Activated T-cell treated with anti-CD3 and anti-CD28 coated beads, Interleukin-2, amount 50 U/mL, for 48 hours (primary cell): ENCODE data around the gene PKNOX2.

Experiments used
- DNase-seq, 2 experiments: peaks; one replicate each; pipeline ENCODE4 v3.0.0-alpha.2; 2020

PKNOX2 gene

DNA sequence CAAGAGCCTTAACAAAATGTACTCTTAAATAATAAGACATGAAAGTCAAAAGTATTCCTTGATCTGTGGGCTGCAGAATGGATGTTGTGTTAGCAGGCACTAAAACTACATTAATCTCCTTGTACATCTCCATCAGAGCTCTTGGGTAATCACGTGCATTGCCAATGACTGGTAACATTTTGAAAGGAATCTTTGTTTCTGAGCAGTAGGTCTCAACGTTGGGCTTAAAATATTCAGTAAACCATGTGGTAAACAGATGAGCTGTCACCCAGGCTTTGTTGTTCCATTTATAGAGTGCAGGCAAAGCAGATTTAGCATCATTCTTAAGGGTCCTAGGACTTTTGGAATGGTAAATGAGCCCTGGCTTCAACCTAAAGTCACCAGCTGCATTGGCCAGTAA is 152.9 kb downstream of the PKNOX2 start:
- no peak for DNase-seq

DNA sequence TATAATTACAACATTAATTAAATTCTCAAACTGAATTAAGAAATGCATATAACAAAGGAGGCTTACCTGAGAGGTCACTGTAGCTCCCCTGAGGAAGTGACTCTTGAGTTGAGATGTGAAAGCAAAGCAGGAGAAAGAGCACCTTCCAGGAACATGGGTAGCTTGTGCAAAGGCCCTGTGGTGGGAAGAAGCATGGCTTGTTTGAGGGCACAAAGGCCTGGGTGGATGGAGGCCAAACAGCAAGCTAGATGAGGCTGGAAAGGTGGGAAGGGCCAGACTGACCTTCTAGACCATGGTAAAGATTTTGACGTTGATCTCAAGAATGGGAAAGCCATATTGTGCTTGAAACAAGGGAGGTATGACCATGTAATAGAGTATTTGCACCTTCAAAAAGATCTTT is 155.1 kb downstream of the PKNOX2 start:
- DNase-seq: no peak

DNA sequence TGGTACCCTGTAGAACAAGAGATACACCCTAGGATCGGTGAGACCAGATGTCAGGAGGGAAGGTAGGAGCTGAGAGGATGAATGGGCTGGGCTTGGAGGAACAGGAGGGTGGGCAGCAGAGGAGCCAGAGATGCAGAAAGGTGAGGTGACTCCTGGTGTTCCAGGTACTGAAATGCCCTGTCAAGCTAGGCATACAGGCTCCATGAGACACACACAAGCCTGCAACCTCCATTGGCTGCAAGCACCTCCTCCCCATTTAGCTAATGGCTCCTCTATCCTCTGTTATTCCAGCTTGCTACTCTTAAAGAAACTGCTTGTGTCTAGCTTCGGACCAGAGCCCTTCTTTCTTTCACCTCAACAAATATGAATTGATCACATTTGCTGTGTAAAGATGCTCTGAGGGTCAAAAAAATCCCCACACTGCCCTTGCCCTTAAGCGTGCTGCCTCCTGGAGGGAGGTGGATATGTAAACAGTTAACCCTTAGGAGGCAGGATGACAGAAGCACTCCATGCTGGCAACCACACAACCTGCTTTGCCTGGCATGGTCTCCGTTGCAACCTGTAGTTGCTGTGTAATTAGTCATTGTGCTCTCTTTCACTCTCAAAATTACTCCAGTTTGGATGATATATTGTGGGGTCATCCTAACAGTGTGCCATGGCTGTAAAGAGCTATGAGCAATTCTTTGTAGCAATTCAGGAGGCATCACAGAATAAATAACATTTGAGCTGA is 156.0 kb downstream of the PKNOX2 start:
- peak in 1 of 2 experiments; percentile 20 for DNase-seq

DNA sequence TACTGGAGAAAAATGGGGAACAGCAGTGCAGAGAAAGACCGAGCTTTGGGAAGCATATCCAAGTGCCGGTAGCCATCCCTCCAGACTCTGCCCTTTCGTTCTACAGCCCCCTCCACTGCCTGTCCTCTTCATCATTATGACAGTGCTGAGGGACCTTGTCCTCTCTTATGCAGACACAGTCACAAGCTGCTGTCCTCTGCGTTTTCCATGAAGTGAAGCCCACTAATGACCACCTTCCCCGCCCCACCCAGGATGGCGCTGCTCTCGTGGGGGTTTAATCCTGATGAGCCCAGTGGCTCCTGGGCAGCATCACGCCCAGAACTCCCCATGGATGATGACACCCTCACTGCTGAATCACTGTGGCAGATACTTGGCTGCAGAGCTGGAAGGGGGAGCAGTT is 157.7 kb downstream of the PKNOX2 start:
- DNase-seq: no peak

DNA sequence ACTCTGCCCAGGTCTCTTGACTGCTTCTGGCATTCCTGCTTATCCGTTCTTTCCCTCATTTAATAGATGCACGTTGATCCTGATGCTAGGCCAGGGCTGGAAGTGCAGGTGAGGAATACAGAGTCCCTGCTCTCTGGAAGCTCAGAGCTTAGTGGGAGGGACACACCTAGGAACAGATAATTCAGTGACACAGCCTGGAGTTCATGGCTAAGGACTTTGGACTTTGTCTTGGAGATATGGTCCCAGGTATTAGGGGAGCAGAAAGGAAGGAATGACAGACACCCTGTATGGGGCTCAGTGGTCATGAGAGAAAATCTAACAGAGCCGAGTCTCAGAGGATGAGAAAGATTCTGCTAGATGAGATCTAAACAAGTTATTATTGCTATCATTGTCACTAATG is 160.6 kb downstream of the PKNOX2 start:
- DNase-seq: no peak

DNA sequence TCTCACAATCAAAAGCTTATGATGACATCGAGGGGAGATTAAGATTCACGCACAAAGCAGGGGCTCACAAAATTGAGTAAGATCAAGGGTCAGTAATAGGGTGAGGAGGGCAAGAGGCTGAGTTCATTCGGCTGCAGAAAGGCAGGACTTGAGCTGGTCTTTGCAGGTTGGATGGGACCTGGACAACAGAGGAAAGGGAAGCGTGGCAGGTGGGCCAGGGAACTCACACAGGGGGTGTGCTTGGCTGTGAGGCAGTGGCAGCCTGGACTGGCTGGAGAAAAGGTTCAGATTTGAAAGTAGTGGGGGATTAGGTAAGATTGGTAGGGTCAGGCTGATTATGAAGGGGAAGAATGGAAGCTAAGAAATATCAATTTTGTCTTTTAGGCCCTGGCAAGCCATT is 161.6 kb downstream of the PKNOX2 start:
- no peak for DNase-seq

DNA sequence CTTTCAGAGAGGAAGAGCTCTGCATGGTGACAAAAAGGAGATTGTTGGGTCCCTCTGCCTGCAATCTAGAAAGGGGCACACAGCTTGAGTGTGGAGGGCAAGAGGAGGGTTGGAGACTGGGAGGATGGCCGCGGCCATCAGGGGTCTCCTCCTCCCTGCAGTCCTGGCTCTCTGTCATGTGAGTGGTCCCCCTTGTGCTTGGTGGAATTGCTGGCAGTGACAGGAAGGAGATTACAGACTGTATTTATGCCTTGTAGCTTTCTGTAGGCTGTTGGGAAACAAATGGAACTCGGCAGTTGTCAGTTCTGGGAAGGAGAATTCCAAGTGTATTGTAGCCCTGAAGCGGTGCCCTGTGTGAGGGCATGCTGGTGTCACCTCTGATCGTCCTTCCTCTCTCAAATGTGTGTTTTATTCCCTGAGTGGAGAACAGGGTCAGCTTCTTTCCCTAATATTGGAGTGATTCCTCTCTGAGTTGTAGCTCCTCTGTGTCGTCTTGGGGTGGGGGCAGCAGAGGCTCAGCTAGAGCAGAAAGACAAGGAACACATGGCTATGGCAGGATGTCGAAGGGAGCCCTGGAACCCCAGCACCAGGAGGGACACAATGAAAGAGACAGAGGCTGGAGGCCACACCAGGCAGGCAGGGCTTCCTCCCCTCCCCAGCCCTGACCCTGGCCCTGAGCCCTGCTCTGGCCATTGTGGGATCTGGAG is 163.1 kb downstream of the PKNOX2 start:
- no peak for DNase-seq

DNA sequence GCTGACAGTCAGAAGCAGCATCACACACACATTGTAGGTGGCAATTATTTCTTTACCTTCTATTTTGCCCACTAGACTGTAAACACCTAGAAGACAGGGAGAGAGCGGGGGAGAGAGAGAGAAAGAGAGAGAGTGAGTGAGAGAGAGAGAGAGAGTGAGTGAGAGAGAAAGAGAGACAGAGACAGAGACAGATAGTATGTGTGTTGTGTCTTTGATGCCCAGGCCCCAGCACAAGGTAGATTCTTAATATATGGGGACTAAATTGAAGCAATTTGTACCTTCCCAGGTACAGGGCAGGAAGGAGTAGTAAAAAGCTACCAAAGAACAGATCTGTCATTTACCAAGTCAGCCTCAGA is 163.7 kb downstream of the PKNOX2 start:
- no peak for DNase-seq

DNA sequence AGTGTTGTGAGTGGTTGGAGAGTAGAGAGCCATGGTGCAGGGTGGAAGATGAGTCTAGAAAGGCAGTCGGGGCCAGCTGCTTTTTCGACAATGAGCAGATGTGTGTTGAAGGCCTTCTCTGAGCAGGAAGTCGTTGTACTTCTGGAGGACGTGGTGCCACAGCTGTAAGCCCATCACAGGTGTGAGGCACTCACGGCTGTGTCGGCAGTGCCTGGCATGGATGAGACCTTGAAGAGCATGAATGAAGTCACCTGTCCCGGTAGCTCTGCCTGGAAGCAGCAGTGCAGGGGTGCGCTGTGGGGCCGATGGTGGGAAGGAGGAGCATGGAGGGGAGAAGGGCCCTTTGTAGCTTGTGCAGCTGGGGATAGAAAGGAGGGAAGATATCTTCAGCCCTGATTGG is 165.2 kb downstream of the PKNOX2 start:
- DNase-seq: no peak

DNA sequence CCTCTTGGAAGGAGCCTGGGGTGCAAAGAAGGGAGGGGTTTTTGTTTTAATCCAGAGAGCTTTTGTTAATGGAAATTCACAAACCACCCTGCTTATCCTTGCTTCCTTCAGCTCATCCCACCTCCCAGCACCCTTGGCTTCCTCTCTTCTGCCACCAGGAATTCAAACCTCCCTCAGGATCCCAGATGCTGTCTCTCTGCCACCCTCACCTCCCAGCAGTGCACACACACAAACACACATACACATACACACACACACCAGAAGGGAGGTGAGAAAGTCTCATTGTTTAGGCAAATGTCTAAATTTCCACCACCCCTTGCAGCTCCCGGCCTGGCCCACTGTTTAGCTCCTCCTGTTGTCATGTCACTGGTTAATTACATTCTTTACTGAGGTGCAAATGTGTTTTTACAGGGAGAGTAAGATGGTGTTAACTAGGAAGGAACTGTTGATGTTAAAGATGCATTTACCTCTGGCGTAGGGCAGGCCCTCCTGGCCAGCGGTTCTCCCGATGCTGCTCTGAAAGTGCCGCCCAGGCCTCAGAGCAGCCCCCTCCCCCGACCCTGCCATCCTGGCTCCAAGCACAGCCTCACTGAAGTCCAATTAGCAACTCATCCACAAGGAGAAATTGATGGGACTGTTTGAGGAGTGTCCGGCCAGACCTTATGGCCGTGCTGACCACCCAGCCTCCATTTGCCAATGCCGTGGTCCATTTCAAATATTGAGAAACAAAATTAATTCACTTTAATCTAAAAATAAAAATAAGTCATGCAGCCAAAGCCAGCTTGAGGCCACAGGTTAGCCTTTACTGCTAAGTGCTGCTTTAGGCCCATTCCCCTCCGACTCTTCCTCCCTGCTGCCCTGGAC is 166.1 kb downstream of the PKNOX2 start:
- DNase-seq: no peak

DNA sequence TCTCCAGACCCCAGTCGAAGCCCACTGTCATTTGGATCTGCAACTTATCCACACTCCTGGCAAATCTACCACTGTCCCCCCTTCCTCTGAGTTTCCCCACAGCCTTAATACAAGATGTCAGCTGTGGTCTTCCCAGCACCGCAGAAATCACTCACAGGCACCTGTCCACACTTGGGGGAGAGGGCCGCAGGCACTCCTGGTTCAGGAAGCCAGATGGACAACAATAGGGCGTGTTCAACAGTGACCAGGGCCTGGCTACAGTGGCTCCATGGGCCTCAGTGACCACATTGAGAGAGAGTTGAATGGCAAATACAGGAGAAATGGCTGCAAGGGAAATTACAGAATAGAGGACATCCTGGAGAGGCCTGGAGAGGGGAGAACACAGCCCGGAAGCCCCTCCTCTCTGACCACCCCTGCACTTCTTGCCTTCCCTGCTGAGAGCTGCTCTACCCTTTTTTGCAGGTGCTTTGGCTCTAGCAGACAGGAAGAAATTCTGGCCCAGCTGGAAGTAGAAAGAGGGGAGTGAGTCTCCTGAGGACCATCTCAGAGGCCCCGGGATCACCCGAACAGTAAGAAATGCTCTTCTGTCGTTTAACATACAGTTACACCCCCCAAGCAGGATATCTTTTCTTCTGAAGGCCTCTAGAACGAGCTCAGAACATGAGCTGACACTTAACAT is 166.9 kb downstream of the PKNOX2 start:
- no peak for DNase-seq

DNA sequence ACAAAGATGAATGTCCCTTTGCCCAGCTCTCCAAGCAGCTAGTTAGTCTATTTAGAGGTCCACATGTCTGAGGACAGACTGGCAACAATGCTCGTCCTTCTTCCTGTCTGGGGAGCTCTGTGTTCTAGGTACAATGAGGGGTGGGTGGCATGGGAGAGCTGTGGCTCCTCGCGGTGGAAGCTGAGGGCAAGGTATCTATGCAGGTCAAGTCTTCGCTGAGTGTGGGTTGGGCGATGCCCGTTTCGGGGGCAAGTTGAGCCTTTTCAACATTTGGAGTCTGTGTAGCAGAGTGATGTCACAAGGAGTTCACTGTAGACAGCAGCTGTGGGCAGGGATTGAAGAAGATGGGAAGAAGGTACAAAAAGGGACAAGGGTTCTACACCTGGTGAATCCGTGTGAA is 168.3 kb downstream of the PKNOX2 start:
- no peak for DNase-seq

DNA sequence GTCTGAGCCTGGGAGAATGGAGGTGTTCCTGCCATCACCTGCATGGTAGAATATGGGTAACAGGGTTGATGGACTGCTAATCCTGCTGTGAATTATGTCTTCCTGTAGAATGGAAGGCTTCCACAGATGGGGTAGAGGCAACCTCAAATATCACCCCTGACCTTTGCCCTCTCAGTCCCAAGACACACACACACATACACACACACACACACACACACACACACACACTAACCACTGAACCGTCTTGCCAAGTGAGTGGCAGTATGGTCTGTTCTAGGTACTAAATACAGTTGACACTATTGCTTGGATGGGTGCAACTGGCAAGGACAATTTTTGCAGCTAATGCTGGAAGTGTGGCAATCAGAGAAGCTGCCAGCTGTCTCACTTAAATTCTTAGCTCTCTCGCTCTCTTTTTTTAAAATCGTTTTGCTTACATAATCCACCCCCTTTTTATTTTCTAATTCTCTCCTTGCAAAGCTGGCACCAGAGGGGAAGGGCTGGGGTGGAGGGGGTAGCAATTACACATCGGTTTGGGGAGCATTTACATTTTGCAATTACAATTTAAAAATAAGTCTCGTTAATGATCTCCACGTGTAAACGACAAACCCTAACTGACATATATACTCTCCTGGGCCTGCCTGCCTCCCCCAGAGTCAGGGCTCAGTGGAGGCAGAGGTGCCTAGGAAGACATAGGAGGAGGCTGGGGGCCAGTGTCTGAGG is 169.0 kb downstream of the PKNOX2 start:
- no peak for DNase-seq

DNA sequence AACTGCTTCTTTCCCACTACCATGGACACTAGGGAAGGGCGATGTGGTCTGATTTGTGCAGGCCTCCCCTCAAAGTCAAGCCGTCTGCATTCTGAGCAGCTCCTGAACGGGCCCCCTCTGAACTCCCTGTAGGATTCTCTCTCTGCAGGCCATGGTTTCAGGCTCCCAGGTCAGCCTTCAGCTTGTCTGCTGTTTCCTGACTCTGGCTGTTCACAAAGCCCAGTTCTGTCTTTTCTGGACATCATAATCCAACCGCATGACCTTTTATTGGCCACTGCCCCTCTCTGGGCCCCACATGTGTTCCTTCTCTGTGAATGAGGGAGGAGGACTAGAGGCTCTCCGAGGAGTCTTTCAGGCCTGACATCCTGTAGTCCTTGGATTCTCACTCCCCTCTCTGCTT is 170.6 kb downstream of the PKNOX2 start:
- no peak for DNase-seq

DNA sequence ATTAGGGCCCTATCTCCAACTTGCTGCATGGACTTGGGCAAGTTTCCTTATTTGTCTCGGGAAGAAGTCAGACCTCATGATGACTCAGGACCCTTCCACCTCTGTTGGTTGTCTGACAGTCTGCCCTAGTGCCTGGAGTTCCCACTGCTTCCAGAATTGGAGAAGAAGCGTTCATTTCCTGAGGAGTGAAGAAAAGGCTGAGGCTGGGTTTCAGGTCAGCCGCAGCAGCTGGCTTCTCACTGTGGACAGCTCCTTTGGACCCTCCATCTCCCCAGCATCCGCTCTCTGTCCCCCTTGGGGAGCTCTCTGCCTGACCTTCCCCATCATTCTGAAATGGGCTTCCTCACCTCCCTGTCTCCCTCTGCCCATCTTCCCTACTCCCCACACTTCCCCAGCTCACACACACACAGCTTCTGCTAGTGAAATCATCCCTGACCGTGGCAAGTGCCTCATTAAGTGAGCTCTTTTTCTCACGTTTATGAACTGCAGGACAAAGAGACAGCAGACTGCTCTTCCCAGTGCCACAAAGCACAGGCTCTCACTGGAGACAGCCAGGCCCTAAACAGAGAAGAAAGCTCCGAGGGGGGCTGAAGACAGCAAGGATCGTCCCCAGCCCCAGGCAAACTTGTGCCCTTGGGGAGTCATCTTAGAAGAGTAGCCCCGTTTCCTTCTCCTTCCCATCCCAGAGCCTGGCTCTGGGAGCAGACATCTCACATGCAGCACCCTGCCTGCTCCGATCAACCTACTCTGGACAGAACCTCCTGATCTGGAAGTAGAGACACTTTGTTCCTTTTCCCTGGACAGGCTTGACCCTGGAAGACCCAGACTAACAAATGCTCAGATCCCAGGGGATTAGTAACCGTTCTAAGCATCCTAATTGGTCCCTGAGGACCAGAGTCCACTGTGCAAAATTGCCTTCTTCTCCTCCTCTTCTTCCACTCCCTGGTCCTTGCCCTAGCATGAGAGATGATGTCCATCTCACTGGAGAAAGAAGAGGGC is 173.6 kb downstream of the PKNOX2 start:
- no peak for DNase-seq

DNA sequence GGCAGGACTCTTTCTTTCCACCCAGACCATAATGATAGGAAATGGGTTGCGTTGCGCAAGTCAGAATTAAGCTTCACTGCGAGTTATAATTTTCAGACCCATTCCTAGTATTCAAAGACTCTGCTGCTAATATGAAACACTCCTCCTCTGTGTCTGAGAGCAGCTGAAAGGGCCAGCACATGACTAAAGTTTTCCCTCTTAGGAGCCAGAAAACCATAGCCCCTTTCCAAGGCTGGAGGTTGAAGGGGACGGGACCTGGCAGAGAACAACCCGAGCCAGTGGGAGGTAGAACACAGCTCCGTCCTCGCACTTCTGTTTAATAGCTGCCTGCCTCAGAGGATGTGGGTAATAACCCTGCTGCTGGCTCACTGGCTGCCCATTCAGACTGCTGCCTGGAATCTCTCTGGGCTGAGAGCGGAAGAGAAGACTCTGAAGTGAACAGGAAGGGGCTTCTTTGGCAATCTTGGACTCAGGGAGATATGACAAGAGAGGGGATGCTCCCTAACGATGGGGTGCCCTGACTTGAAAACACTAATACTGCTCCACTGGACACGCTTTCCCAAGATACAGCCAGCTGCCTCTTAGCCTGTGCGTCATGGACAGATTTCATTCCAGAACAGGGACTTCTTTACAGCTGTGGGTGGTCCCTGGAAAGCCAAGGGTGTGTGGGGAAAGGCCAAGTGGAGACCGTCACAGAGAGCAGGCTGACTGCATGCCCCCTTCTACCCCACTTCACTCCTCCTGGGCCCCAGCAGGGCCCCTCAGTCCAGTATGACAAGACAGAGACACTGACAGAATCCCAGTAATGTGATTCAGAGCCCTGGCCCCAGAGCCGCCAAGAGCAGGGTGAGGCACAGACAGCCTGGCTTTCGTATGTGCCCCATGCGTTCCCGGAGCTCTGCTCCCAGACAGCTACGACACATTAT is 174.6 kb downstream of the PKNOX2 start:
- no peak for DNase-seq

DNA sequence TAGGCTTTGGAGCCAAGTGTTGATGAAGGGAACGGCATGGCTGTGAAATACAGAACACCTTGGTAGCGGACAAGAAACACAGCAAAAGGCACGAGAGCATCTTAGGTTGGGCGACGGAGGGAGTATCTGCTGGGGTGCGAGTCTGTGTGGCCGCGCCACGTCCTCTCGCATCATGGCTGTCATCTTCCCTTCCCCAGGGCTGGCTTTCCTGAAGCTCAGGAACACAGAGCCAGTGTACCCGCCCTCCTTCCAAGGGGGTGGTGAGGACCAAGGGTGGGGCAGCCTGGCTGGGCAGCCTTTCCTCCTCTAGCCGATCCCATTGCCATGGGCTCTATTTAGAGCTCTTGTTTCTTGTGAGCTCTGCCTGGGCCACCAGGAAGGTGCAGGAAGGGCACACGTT is 177.1 kb downstream of the PKNOX2 start:
- DNase-seq: no peak

DNA sequence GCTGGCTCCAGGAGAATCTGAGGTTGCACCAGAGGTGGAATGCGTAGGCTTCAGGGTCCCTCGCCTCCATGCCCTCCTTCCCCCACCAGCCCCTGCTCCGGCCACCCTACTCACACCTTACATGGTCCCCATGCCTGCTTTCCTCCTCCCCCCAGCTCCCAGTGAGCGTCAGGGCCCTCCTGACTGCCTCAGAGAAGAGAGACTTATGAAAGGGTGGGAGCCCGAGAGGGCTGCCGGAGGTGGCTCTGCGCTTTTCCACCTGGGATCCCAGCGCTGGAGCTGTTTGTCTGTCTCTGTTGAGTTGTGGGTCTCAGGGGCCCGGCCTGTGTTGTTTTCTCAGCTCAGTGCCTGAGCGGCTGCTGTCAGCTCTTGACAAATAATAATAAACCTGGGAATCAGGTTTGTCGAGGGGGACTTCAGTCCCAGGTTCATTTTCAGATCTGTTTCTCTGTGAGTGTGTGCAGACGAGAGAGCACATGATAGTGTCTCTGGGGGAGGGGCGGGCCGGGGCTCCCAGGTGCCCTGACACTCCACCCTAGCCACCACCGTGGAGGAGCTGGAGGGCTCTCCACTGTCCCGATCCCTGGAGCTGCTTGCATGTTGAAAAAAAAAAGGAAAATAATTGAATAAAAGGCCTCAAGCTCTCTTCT is 177.9 kb downstream of the PKNOX2 start:
- DNase-seq: no peak

DNA sequence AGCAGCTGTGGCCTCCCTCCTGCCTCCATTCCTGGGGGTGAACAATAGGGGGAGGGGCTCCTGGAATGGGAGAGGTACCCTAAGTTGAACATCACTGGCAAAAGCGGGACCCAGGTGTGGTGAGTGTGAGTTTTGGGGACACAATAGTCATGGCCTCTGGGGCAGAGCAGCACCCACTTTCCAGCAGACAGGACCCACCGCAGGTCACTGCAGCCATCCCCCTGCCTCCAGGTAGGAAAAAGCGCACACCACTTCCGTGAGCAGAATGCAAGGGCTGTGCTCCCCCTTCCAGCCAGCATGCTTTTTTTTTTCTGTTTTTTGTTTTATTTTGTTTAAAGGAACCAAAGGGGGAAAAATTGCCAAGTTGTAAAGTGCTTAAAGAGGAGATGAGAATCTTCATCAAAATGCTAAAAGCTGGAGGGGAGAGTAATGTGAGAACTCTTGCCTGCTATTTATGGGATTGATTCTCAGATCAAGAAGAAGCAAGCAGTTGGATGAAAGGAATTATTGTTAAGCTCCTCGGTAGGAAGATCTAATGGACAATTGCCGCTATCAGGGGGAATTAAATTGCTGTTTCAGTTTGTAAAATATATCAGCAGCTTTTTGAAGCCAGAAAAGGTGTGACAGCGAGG is 178.7 kb downstream of the PKNOX2 start:
- no peak for DNase-seq
